Activated CD8-positive, alpha-beta memory T cell treated with anti-CD3 and anti-CD28 coated beads for 48 hours (primary cell): Measurements from ENCODE around the gene C4A.
"Not testable (repeated sequence)": the region's sequence is repeated elsewhere in the genome, so short reads cannot be mapped to it uniquely, and the experiment has no call there.

Source experiments
- DNase-seq, 3 experiments: peaks; one replicate each; pipeline ENCODE4 v3.0.0-alpha.2; 2020; ENCODE audit warnings: low read depth in 2 of 3, low spot score in 2 of 3

The C4A gene

GRCh38 chr6:32014547-32014946 is 32.7 kb downstream of the C4A start, which contains the start of gene C4B:
Gene C4B, plus strand, starts transcription at chr6:32014795. Its CDS starts 51 bp downstream, at chr6:32014846.
- not testable (repeated sequence) for DNase-seq

- not testable (repeated sequence) for DNase-seq
Observed at GRCh38 chr6:32022100-32022499, 40.2 kb downstream of the C4A start.

GRCh38 chr6:32028631-32029030 is 46.8 kb downstream of the C4A start:
- DNase-seq, result not testable (repeated sequence)

- not testable (repeated sequence) for DNase-seq
Observed at GRCh38 chr6:32029553-32029952, 47.7 kb downstream of the C4A start.

GRCh38 chr6:32035283-32036013 is 53.6 kb downstream of the C4A start:
- DNase-seq, result not testable (repeated sequence)

- DNase-seq, result not testable (repeated sequence)
Observed at GRCh38 chr6:32037136-32037535, 55.3 kb downstream of the C4A start.

- not testable (repeated sequence) for DNase-seq
Observed at GRCh38 chr6:32037598-32038524, 56.0 kb downstream of the C4A start, which contains the start of gene CYP21A2. Gene CYP21A2, plus strand, starts transcription at chr6:32038415. Its CDS starts 8 bp downstream, at chr6:32038423.

- DNase-seq, result not testable (repeated sequence)
Observed at GRCh38 chr6:32038878-32039277, 57.0 kb downstream of the C4A start.

GRCh38 chr6:32039321-32040274 is 57.7 kb downstream of the C4A start:
- not testable (repeated sequence) for DNase-seq

GRCh38 chr6:32040299-32041049 is 58.6 kb downstream of the C4A start:
- DNase-seq, result not testable (repeated sequence)

GRCh38 chr6:32041050-32041321 is 59.1 kb downstream of the C4A start:
- DNase-seq, result not testable (repeated sequence)

GRCh38 chr6:32041385-32041784 is 59.5 kb downstream of the C4A start:
- not testable (repeated sequence) for DNase-seq

- not testable (repeated sequence) for DNase-seq
Observed at GRCh38 chr6:32042276-32042675, 60.4 kb downstream of the C4A start.

- DNase-seq, result not testable (repeated sequence)
Observed at GRCh38 chr6:32043589-32044380, 61.9 kb downstream of the C4A start.

GRCh38 chr6:32044916-32045315 is 63.1 kb downstream of the C4A start:
- DNase-seq, result not testable (repeated sequence)

- no peak for DNase-seq
Observed at GRCh38 chr6:32045811-32046449, 64.1 kb downstream of the C4A start.

- DNase-seq, result no peak
Observed at GRCh38 chr6:32046450-32047083, 64.7 kb downstream of the C4A start.

GRCh38 chr6:32047084-32047478 is 65.2 kb downstream of the C4A start:
- no peak for DNase-seq
